Mesothelial cell of epicardium (in vitro differentiated cells): Measurements from ENCODE around the gene COL15A1. TPM values are rescaled to one million over a fixed set of nuclear protein-coding genes. Genes with fewer than 3 reads are reported as not detected.

Experiments used
- DNase-seq, 2 experiments: peaks; one replicate each; pipeline ENCODE4 v3.0.0; 2021; ENCODE audit warnings: low spot score in 2 of 2; ENCODE audit not compliant: unreplicated experiment in 2 of 2
- H3K27ac Mint-ChIP-seq: 2 replicates; pipeline ENCODE4 v1.8.0; 2021; ENCODE audit warnings: mixed read lengths
- H3K27me3 Mint-ChIP-seq: 2 replicates; pipeline ENCODE4 v1.8.0; 2021; ENCODE audit warnings: low read depth, mixed read lengths
- H3K36me3 Mint-ChIP-seq: 2 replicates; pipeline ENCODE4 v1.8.0; 2021; ENCODE audit warnings: mixed read lengths
- H3K4me1 Mint-ChIP-seq: 2 replicates; pipeline ENCODE4 v1.8.0; 2021; ENCODE audit warnings: mixed read lengths
- H3K4me3 Mint-ChIP-seq: 2 replicates; pipeline ENCODE4 v1.8.0; 2021; ENCODE audit warnings: mild to moderate bottlenecking, moderate library complexity, mixed read lengths
- H3K9me3 Mint-ChIP-seq: 2 replicates; pipeline ENCODE4 v1.8.0; 2021; ENCODE audit warnings: mixed read lengths
- total RNA-seq: library from RNA; stranded (reverse); gene quantifications from 3 replicates; pipeline ENCODE4 v1.2.1, GENCODE V29; 2021
- TF ChIP-seq, protein P1 (sequence below): fragments of 200-600 bp; sonication (generic); IDR thresholded peaks from one replicate; pipeline ENCODE4 v1.5.0; 2021; ENCODE audit warnings: antibody characterized with exemption; ENCODE audit not compliant: unreplicated experiment

The COL15A1 gene
- total RNA-seq, 1 donor from 2014 or later, result 50.1 TPM

DNA sequence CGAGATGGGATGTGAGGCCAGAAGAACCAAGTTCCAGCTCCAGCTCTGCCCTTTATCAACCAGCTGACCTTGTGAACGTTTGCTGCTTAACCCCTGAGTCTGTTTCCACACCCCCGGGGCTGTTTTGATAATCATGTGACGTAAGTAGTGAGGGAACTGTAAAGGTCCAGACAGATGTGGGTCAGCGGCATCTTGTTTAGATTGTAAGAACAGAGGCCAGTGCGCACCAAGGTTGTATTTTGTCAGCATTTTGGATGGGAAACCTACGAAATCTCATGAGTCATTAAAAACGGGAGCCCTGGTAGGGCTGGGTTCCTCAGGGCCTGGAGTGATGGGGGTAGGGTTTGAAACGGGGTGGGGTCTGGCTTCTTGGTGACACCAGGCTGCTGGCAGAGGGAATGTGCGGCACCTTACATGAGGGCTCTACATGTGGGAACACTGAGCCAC is 13.8 kb upstream of the COL15A1 start:
- TF ChIP-seq, protein P1, sequence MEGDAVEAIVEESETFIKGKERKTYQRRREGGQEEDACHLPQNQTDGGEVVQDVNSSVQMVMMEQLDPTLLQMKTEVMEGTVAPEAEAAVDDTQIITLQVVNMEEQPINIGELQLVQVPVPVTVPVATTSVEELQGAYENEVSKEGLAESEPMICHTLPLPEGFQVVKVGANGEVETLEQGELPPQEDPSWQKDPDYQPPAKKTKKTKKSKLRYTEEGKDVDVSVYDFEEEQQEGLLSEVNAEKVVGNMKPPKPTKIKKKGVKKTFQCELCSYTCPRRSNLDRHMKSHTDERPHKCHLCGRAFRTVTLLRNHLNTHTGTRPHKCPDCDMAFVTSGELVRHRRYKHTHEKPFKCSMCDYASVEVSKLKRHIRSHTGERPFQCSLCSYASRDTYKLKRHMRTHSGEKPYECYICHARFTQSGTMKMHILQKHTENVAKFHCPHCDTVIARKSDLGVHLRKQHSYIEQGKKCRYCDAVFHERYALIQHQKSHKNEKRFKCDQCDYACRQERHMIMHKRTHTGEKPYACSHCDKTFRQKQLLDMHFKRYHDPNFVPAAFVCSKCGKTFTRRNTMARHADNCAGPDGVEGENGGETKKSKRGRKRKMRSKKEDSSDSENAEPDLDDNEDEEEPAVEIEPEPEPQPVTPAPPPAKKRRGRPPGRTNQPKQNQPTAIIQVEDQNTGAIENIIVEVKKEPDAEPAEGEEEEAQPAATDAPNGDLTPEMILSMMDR, result no peak
- no peak overlapping the region for H3K4me3 Mint-ChIP-seq
- DNase-seq, result no peak
- H3K9me3 Mint-ChIP-seq, result no peaks in the 10 kb centered on the region
- peaks cover 44% of the 10 kb centered on the region for H3K4me1 Mint-ChIP-seq
- peak overlapping the region; percentile 90 for H3K27ac Mint-ChIP-seq
- H3K27me3 Mint-ChIP-seq, result peaks cover 6% of the 10 kb centered on the region
- no peaks in the 10 kb centered on the region for H3K36me3 Mint-ChIP-seq

DNA sequence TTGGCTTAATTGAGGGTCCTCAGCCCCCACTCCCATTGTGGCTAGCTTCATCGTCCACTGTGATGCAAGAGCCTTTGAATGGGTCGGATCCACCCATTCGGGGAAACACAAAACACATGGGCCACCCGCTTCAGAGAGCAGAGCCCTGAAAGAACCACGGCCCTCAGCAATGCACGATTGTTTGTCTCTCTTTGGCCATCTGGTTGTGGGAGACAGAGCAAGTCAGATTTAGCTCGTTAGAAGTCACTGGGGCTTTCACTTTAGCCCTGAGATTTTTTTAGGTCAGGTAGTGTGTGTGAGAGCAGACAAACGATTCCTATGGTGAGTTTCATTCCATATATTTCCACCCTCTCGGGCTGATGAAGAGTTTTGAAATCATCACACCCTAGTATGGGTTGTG is 12.9 kb upstream of the COL15A1 start:
- TF ChIP-seq, protein P1, result no peak
- H3K36me3 Mint-ChIP-seq, result no peaks in the 10 kb centered on the region
- no peaks in the 10 kb centered on the region for H3K9me3 Mint-ChIP-seq
- no peak overlapping the region for H3K27ac Mint-ChIP-seq
- peaks cover 10% of the 10 kb centered on the region for H3K27me3 Mint-ChIP-seq
- H3K4me3 Mint-ChIP-seq, result no peak overlapping the region
- DNase-seq, result no peak
- H3K4me1 Mint-ChIP-seq, result peaks cover 44% of the 10 kb centered on the region

DNA sequence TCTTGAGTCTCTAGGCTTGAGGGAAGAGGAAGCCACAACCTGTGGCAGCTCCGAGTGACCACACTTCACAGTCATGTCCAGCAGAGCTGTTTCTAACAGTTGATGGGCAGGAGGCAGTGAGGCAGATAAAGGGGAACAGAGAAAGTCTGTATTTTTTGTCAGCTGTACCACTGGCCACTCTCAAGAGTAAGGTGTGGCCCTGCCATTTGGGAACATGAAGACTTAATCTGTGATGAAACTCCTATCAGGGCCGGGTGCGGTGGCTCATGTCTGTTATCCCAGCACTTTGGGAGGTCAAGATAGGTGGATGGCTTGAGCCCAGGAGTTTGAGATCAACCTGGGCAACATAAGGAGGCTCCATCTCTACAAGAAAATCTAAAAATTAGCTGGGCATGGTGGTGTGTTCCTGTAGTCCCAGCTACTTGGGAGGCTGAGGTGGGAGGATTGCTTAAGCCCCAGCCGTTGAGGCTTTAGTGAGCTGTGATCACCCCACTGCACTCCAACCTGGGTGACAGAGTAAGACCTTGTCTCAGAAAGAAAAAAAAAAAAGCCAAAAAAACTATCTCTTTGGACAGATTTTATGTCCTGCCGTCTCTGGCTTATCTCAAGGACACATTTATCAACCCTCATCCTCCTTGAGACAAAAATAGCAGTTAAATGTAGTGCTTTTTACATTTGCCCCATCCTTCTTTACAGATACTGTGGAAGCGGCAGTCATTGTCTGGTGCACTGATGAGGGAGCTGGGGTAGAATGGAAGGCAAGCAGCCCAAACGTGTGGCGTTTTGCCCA is 11.9 kb upstream of the COL15A1 start:
- no peaks in the 10 kb centered on the region for H3K9me3 Mint-ChIP-seq
- peaks cover 39% of the 10 kb centered on the region for H3K4me1 Mint-ChIP-seq
- H3K4me3 Mint-ChIP-seq, result no peak overlapping the region
- no peak for DNase-seq
- TF ChIP-seq, protein P1, result no peak
- H3K27me3 Mint-ChIP-seq, result peaks cover 20% of the 10 kb centered on the region
- no peak overlapping the region for H3K27ac Mint-ChIP-seq
- H3K36me3 Mint-ChIP-seq, result no peaks in the 10 kb centered on the region

DNA sequence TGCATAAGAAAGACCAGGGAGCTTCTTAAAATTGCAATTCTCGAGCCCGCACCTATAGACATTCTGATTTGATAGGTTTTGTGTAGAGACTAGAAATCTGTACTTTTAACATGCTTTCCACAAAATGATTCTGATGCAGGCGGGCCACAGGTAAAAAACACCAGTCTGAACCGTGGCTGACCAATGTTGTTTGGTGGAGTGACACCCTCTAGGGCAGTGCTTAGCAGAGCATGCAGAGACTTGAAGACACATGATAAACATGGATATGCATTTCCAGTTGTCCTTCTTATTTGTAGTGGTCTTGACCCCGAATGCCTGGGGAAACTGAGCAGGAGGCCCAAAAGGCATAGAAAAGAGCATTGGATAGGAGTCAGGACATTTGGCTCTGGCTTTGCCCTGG is 10.5 kb upstream of the COL15A1 start:
- H3K36me3 Mint-ChIP-seq, result no peaks in the 10 kb centered on the region
- H3K27me3 Mint-ChIP-seq, result peaks cover 34% of the 10 kb centered on the region
- no peaks in the 10 kb centered on the region for H3K9me3 Mint-ChIP-seq
- DNase-seq, result no peak
- TF ChIP-seq, protein P1, result no peak
- H3K4me1 Mint-ChIP-seq, result peaks cover 30% of the 10 kb centered on the region
- no peak overlapping the region for H3K4me3 Mint-ChIP-seq
- no peak overlapping the region for H3K27ac Mint-ChIP-seq

DNA sequence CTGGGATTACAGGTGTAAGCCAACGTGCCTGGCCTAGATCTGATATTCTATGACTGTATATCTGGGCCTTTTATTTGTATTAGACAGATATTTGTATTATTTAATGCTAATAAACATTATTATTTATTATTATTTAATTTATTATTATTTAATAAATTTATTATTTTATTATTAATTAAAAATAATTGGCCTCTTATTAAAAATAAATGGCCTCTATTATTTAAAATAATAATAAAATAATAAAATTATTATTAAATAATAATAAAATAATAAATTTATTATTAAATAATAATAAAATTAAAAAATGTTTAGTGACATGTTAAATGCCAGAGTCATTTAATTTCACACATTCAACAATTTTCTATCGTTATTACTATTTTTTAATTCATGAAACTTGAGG is 9.8 kb upstream of the COL15A1 start:
- peaks cover 23% of the 10 kb centered on the region for H3K4me1 Mint-ChIP-seq
- no peaks in the 10 kb centered on the region for H3K36me3 Mint-ChIP-seq
- H3K4me3 Mint-ChIP-seq, result no peak overlapping the region

More for the DNA sequence above, 9.8 kb upstream of the COL15A1 start:
- TF ChIP-seq, protein P1, result no peak
- H3K9me3 Mint-ChIP-seq, result no peaks in the 10 kb centered on the region
- no peak overlapping the region for H3K27ac Mint-ChIP-seq
- no peak for DNase-seq
- peaks cover 41% of the 10 kb centered on the region for H3K27me3 Mint-ChIP-seq
